HG03442 (cell line): ENCODE results near the gene CPEB3.

Experiments used
- ATAC-seq: cut with Tn5 transposase; IDR thresholded peaks from one replicate; pipeline ENCODE4 v1.9.1; 2021; ENCODE audit warnings: mild to moderate bottlenecking, moderate library complexity; ENCODE audit not compliant: unreplicated experiment

Gene CPEB3

GRCh38 chr10:92110039-92110794 is 180.7 kb downstream of the CPEB3 start:
- no peak for ATAC-seq

- ATAC-seq, result no peak
Measured at GRCh38 chr10:92108747-92109146, 182.1 kb downstream of the CPEB3 start.

GRCh38 chr10:92108120-92108519 is 182.8 kb downstream of the CPEB3 start:
- ATAC-seq, result no peak

- no peak for ATAC-seq
Measured at GRCh38 chr10:92103376-92104090, 187.3 kb downstream of the CPEB3 start.

- ATAC-seq, result no peak
Measured at GRCh38 chr10:92102601-92103213, 188.2 kb downstream of the CPEB3 start.

GRCh38 chr10:92094960-92095359 is 195.9 kb downstream of the CPEB3 start:
- no peak for ATAC-seq

GRCh38 chr10:92091965-92092364 is 198.9 kb downstream of the CPEB3 start:
- no peak for ATAC-seq

GRCh38 chr10:92087750-92088395 is 203.0 kb downstream of the CPEB3 start:
- ATAC-seq, result peak; percentile 93

- no peak for ATAC-seq
Measured at GRCh38 chr10:92082583-92083280, 208.1 kb downstream of the CPEB3 start.

- ATAC-seq, result no peak
Measured at GRCh38 chr10:92081641-92082040, 209.2 kb downstream of the CPEB3 start.

GRCh38 chr10:92080244-92080643 is 210.6 kb downstream of the CPEB3 start:
- ATAC-seq, result no peak

- no peak for ATAC-seq
Measured at GRCh38 chr10:92079003-92079402, 211.9 kb downstream of the CPEB3 start.

- ATAC-seq, result no peak
Measured at GRCh38 chr10:92076722-92077121, 214.2 kb downstream of the CPEB3 start.

- no peak for ATAC-seq
Measured at GRCh38 chr10:92075829-92076228, 215.0 kb downstream of the CPEB3 start.

- no peak for ATAC-seq
Measured at GRCh38 chr10:92074126-92074887, 216.6 kb downstream of the CPEB3 start.

GRCh38 chr10:92068900-92069299 is 222.0 kb downstream of the CPEB3 start:
- no peak for ATAC-seq

GRCh38 chr10:92066386-92066785 is 224.5 kb downstream of the CPEB3 start:
- no peak for ATAC-seq

GRCh38 chr10:92064506-92064905 is 226.4 kb downstream of the CPEB3 start:
- no peak for ATAC-seq

GRCh38 chr10:92062273-92062672 is 228.6 kb downstream of the CPEB3 start:
- ATAC-seq, result no peak

- ATAC-seq, result no peak
Measured at GRCh38 chr10:92054807-92055206, 236.1 kb downstream of the CPEB3 start.
